Natural killer cell (primary cell): Measurements from ENCODE around the gene PPRC1. TPM values are rescaled to one million over a fixed set of nuclear protein-coding genes. Genes with fewer than 3 reads are reported as not detected.

ENCODE experiments used
- ATAC-seq, 3 donors: fragments of 150-1000 bp in 2 of 3; fragments of 200-7000 bp in 1 of 3; cut with Tn5 transposase; 1 replicate in 1 of 3; 2 replicates in 2 of 3; pipeline ENCODE4 v1.10.0; 2021; ENCODE audit warnings: mild to moderate bottlenecking in 2 of 3, moderate library complexity in 2 of 3
- DNase-seq, 2 donors: peaks; one replicate each; pipeline versions ENCODE4 v3.0.0 to v3.0.0-alpha.2; 2013 to 2021; ENCODE audit warnings: mixed read lengths in 1 of 2
- H3K27ac ChIP-seq: one replicate; pipeline ENCODE4 v1.5.1; 2013; ENCODE audit warnings: mild to moderate bottlenecking, low read length
- H3K27me3 ChIP-seq: one replicate; pipeline ENCODE4 v1.6.1; 2013; ENCODE audit warnings: low read length; ENCODE audit not compliant: control insufficient read depth, insufficient read depth
- H3K36me3 ChIP-seq: one replicate; pipeline ENCODE4 v1.6.1; 2013; ENCODE audit warnings: low read length; ENCODE audit not compliant: control insufficient read depth, insufficient read depth
- H3K4me1 ChIP-seq: one replicate; pipeline ENCODE4 v1.6.1; 2013; ENCODE audit warnings: low read length; ENCODE audit not compliant: control insufficient read depth, insufficient read depth
- H3K4me3 ChIP-seq: one replicate; pipeline ENCODE4 v1.5.1; 2013; ENCODE audit warnings: low read length
- H3K9me3 ChIP-seq: one replicate; pipeline ENCODE4 v1.6.1; 2013; ENCODE audit warnings: low read length; ENCODE audit not compliant: control insufficient read depth, insufficient read depth
- H3K27ac Mint-ChIP-seq, 2 donors: one replicate each; pipeline ENCODE4 v1.8.0; 2022; ENCODE audit warnings: mild to moderate bottlenecking in 2 of 2, mixed read lengths in 2 of 2, moderate library complexity in 1 of 2
- H3K27me3 Mint-ChIP-seq, 2 donors: one replicate each; pipeline ENCODE4 v1.8.0; 2022; ENCODE audit warnings: low read depth in 2 of 2, mixed read lengths in 2 of 2
- H3K36me3 Mint-ChIP-seq: one replicate; pipeline ENCODE4 v1.8.0; 2022; ENCODE audit warnings: mixed read lengths
- H3K4me1 Mint-ChIP-seq, 2 donors: one replicate each; pipeline ENCODE4 v1.8.0; 2022; ENCODE audit warnings: mixed read lengths in 2 of 2
- H3K4me3 Mint-ChIP-seq: one replicate; pipeline ENCODE4 v1.8.0; 2022; ENCODE audit warnings: mild to moderate bottlenecking, moderate library complexity, mixed read lengths
- H3K9me3 Mint-ChIP-seq, 2 donors: one replicate each; pipeline ENCODE4 v1.8.0; 2022; ENCODE audit warnings: mixed read lengths in 2 of 2
- WGBS: methylation state at CpG from one replicate; pipeline ENCODE4 v1.1.7; 2013; ENCODE audit warnings: missing lambda C conversion rate; ENCODE audit not compliant: insufficient coverage; 5-methylcytosine and 5-hydroxymethylcytosine counted together
- intact Hi-C: fragments of 100-400 bp; cut with micrococcal nuclease; formaldehyde crosslinking; loops from one replicate; pipeline ENCODE4 v1.14.2; 2022
- total RNA-seq, 4 donors: library from RNA; stranded (reverse); fragments of 120-200 nt in 1 of 4; gene quantifications; one replicate each; pipeline versions ENCODE4 v1.2.3 to v1.2.4, GENCODE V29; 2013 to 2022
- TF ChIP-seq, protein P1 (sequence below): fragments of 200-600 bp; IDR thresholded peaks from one replicate; pipeline ENCODE4 v1.8.0; 2022; ENCODE audit warnings: antibody characterized with exemption

PPRC1 gene
- total RNA-seq, 3 donors from 2014 or later (not counting 1 experiment from before 2014, with no cell fraction given): 29.1 to 48.0 (median 37.7) TPM

DNA sequence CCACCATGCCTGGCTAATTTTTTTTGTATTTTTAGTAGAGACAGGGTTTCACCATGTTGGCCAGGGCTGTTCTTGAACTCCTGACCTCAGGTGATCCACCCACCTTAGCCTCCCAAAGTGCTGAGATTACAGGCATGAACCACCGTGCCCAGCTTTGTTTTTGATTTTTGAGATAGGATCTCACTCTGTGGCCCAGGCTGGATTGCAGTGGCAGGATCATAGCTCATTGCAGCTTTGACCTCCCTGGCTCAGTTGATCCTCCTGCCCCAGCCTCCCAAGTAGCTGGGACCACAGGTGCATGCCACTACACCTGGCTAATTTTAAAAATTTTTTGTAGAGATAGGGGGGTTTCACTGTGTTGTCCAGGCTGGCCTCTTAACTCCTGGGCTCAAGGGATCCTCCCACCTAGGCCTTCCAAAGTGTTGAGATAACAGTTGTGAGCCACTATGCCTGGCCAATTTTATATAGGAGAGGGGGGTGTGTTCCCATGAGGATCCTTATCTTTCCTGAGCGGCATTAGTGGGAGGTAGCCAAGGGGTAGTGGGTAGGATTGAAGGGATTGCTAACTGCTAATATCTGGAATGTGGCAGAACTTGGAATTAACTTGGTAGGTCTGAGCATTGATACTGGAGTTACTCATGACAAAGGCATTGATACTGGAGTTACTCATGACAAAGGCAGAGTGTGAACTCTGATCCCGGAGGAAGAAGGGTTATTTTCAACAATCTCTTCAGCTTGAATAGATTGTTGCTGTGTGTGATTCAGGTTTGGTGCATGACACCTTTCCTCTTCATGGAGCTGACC, 18.3 kb downstream of the PPRC1 start:
- Histone ChIP-seq H3K4me1 (peaks cover 24% of the 10 kb centered on the region), H3K27ac (peak overlapping the region; percentile 97), H3K27me3 (no peaks in the 10 kb centered on the region), H3K4me3 (peak overlapping the region; percentile 90), H3K36me3 (peaks cover 34% of the 10 kb centered on the region), H3K9me3 (no peaks in the 10 kb centered on the region)
- Mint-ChIP-seq H3K36me3 (peaks cover 15% of the 10 kb centered on the region), H3K27me3 (no peaks in the 10 kb centered on the region), H3K4me1 (peaks cover 20 to 30% of the 10 kb centered on the region in 2 donors), H3K9me3 (no peaks in the 10 kb centered on the region), H3K4me3 (peak overlapping the region; percentile 93), H3K27ac (peak overlapping the region; percentile 93 to 97)
- ATAC-seq (no peak), DNase-seq (no peak)
- intact Hi-C loops: loop anchor here (10.0 kb wide), 1 partner anchor 324 kb away; no protein-coding TSS in a partner anchor
- TF ChIP-seq, protein P1, sequence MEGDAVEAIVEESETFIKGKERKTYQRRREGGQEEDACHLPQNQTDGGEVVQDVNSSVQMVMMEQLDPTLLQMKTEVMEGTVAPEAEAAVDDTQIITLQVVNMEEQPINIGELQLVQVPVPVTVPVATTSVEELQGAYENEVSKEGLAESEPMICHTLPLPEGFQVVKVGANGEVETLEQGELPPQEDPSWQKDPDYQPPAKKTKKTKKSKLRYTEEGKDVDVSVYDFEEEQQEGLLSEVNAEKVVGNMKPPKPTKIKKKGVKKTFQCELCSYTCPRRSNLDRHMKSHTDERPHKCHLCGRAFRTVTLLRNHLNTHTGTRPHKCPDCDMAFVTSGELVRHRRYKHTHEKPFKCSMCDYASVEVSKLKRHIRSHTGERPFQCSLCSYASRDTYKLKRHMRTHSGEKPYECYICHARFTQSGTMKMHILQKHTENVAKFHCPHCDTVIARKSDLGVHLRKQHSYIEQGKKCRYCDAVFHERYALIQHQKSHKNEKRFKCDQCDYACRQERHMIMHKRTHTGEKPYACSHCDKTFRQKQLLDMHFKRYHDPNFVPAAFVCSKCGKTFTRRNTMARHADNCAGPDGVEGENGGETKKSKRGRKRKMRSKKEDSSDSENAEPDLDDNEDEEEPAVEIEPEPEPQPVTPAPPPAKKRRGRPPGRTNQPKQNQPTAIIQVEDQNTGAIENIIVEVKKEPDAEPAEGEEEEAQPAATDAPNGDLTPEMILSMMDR: no peak
- 93% methylated on average over 3 of the region's 3 CpGs for WGBS

DNA sequence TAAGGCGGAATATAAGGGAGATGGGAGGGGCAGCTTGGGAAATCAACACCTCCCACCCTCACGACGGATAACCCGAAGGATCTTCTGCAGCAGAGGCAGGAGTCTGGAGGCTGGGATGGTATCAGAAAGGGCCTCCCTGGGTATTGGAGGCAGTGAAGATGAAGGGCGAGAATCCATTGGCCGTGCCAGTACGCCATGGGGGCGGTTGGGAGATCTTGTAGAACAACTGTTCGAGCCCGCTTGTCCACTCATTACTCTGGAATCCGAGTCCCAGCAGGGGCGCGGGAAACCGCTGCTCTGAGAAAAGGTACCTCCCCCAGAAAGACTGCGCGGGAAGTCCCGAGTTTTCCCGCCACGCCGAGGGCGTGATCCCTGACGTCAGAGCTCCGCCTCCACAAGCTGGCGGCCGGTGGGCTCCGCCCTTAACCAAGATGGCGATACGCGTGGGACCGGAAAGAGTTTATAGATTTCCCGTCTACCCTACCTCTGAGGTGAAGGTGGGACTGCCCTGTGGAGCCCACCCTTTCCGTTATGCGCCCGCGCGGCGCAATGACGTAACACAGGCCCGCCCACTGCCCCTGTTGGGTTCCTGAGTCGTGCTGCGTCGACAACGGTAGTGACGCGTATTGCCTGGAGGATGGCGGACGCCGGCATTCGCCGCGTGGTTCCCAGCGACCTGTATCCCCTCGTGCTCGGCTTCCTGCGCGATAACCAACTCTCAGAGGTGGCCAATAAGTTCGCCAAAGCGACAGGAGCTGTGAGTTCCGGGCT, 19.1 kb downstream of the PPRC1 start, which contains the start of gene NOLC1:
Gene NOLC1, plus strand, starts transcription at position 616 of the 771 bp plus-strand sequence. Its CDS starts 22 bp downstream, at position 638.
- H3K4me1 Mint-ChIP-seq: peaks cover 20 to 31% of the 10 kb centered on the region in 2 donors
- Histone ChIP-seq H3K4me1 (peaks cover 24% of the 10 kb centered on the region), H3K27me3 (no peaks in the 10 kb centered on the region), H3K27ac (peak within 1 kb of the TSS; percentile 97), H3K4me3 (peak within 1 kb of the TSS; percentile 90), H3K36me3 (peaks cover 34% of the 10 kb centered on the region), H3K9me3 (no peaks in the 10 kb centered on the region)
- H3K4me3 Mint-ChIP-seq: peak within 1 kb of the TSS; percentile 93
- peak within 1 kb of the TSS; percentile 93 to 97 for H3K27ac Mint-ChIP-seq
- 8% methylated on average over 57 of the region's 59 CpGs for WGBS
- no peaks in the 10 kb centered on the region for H3K27me3 Mint-ChIP-seq
- peaks cover 15% of the 10 kb centered on the region for H3K36me3 Mint-ChIP-seq
- no peaks in the 10 kb centered on the region for H3K9me3 Mint-ChIP-seq
- DNase-seq (peak; percentile 100), ATAC-seq (peak; percentile 88 to 97 (median 88))
- intact Hi-C loops: loop anchor here (1.0 to 10.0 kb wide), 9 partner anchors 20 to 351 kb away; partner anchors contain the start of genes ARMH3, GBF1, LDB1 and OGA
- TF ChIP-seq, protein P1: no peak

DNA sequence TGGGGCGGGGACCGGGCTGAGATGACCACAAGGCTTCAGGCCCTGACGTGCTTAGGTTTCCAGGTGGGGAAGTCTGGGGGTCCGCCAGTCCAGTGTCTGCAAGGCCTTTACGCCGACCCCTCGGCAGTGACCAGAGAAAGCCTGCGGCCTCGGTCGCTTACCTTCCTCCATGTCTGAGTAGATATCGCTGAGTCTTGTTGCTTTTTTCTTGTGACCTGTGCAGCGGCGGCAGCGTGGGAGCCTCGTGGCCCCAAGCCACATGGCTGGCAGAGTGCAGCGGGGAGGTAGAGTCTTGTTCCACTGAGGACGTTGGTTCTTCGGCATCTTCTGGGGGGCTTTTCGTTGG, 19.7 kb downstream of the PPRC1 start:
- DNase-seq: no peak
- intact Hi-C loops: loop anchor here (1.0 to 10.0 kb wide), 9 partner anchors 20 to 351 kb away; partner anchors contain the start of genes ARMH3, GBF1, LDB1 and OGA
- H3K27me3 Mint-ChIP-seq: no peaks in the 10 kb centered on the region

More for the DNA sequence above, 19.7 kb downstream of the PPRC1 start:
- Histone ChIP-seq H3K9me3 (no peaks in the 10 kb centered on the region), H3K4me1 (peaks cover 24% of the 10 kb centered on the region), H3K4me3 (peak overlapping the region; percentile 90), H3K36me3 (peaks cover 35% of the 10 kb centered on the region), H3K27me3 (no peaks in the 10 kb centered on the region), H3K27ac (peak overlapping the region; percentile 97)
- WGBS: 0% methylated on average over 19 of the region's 19 CpGs
- peaks cover 11% of the 10 kb centered on the region for H3K36me3 Mint-ChIP-seq
- H3K9me3 Mint-ChIP-seq: no peaks in the 10 kb centered on the region
- peak overlapping the region; percentile 93 to 97 for H3K27ac Mint-ChIP-seq
- peak overlapping the region; percentile 93 for H3K4me3 Mint-ChIP-seq
- ATAC-seq: peak; percentile 26 to 47 (median 27)
- TF ChIP-seq, protein P1: no peak
- H3K4me1 Mint-ChIP-seq: peaks cover 20 to 37% of the 10 kb centered on the region in 2 donors
